Keratinocyte (primary cell): ENCODE measurements around the gene RFXANK. TPM values are rescaled to one million over a fixed set of nuclear protein-coding genes. Genes with fewer than 3 reads are reported as not detected.
"Not testable (repeated sequence)": the region's sequence is repeated elsewhere in the genome, so short reads cannot be mapped to it uniquely, and the experiment has no call there.

Experiments used
- DNase-seq: peaks from one replicate; pipeline ENCODE4 v3.0.0-alpha.2; 2011; ENCODE audit warnings: low read depth, missing footprints, low spot score
- FAIRE-seq: peaks from 2 replicates; lab custom pipeline; 2011; peaks lifted over from hg19 to GRCh38; lab: Jason Lieb, UNC
- H2AFZ ChIP-seq: 2 replicates; pipeline ENCODE4 v1.6.0; 2012; ENCODE audit warnings: low read length, control low read depth, inconsistent platforms; ENCODE audit not compliant: control insufficient read depth
- H3K27ac ChIP-seq: 2 replicates; pipeline ENCODE4 v1.5.1; 2011; ENCODE audit warnings: low read length; ENCODE audit not compliant: control insufficient read depth, insufficient read depth
- H3K27me3 ChIP-seq: 3 replicates; pipeline ENCODE4 v1.6.0; 2011; ENCODE audit warnings: low read length; ENCODE audit not compliant: control insufficient read depth, insufficient read depth; ENCODE audit errors: extremely low read depth
- H3K36me3 ChIP-seq, 2 experiments: 2 replicates in 1 of 2; 3 replicates in 1 of 2; pipeline ENCODE4 v1.5.1; 2011; ENCODE audit warnings: low read length in 2 of 2, mild to moderate bottlenecking in 1 of 2; ENCODE audit not compliant: control insufficient read depth in 2 of 2, insufficient read depth in 2 of 2; ENCODE audit errors: extremely low read depth in 1 of 2
- H3K4me1 ChIP-seq: 3 replicates; pipeline ENCODE4 v1.5.1; 2011; ENCODE audit warnings: low read length; ENCODE audit not compliant: control insufficient read depth, insufficient read depth; ENCODE audit errors: extremely low read depth
- H3K4me2 ChIP-seq: 3 replicates; pipeline ENCODE4 v1.6.0; 2011; ENCODE audit warnings: low read depth, low read length; ENCODE audit not compliant: control insufficient read depth, insufficient read depth; ENCODE audit errors: extremely low read depth
- H3K4me3 ChIP-seq, 3 experiments: fragments of 200-600 bp in 1 of 3; sonication (generic) in 1 of 3; 2 replicates in 2 of 3; 3 replicates in 1 of 3; pipeline ENCODE4 v1.5.1; 2011 to 2016; ENCODE audit warnings: low read length in 3 of 3, mild to moderate bottlenecking in 3 of 3, control low read depth in 2 of 3, inconsistent platforms in 1 of 3, low read depth in 1 of 3, mixed read lengths in 1 of 3, mixed run types in 1 of 3, moderate library complexity in 1 of 3; ENCODE audit not compliant: control insufficient read depth in 2 of 3, insufficient read depth in 2 of 3; ENCODE audit errors: extremely low read depth in 1 of 3
- H3K79me2 ChIP-seq: 2 replicates; pipeline ENCODE4 v1.6.0; 2012; ENCODE audit warnings: low read length; ENCODE audit not compliant: control insufficient read depth, insufficient read depth
- H3K9ac ChIP-seq: 3 replicates; pipeline ENCODE4 v1.6.0; 2011; ENCODE audit warnings: low read length; ENCODE audit not compliant: control insufficient read depth, insufficient read depth; ENCODE audit errors: extremely low read depth
- H3K9me1 ChIP-seq: 3 replicates; pipeline ENCODE4 v1.6.0; 2011; ENCODE audit warnings: low read length; ENCODE audit not compliant: control insufficient read depth, insufficient read depth; ENCODE audit errors: extremely low read depth
- H3K9me3 ChIP-seq: 2 replicates; pipeline ENCODE4 v1.5.1; 2012; ENCODE audit warnings: low read depth, low read length; ENCODE audit not compliant: control insufficient read depth
- H4K20me1 ChIP-seq: 3 replicates; pipeline ENCODE4 v1.6.0; 2011; ENCODE audit warnings: low read length; ENCODE audit not compliant: control insufficient read depth, insufficient read depth; ENCODE audit errors: extremely low read depth
- CTCF ChIP-seq, 3 experiments: IDR thresholded peaks in 1 of 3; conservative IDR thresholded peaks in 1 of 3; optimal IDR thresholded peaks in 1 of 3; 2 replicates in 2 of 3; 3 replicates in 1 of 3; pipeline versions ENCODE3 to v1.5.1; 2011; ENCODE audit warnings: low read length in 3 of 3, mild to moderate bottlenecking in 3 of 3, moderate library complexity in 2 of 3, control low read depth in 1 of 3, inconsistent platforms in 1 of 3; ENCODE audit not compliant: insufficient read depth in 2 of 3; ENCODE audit errors: extremely low read depth in 1 of 3
- EZH2 ChIP-seq: IDR thresholded peaks from one replicate; pipeline ENCODE4 v1.6.1; 2012; ENCODE audit warnings: inconsistent platforms, mild to moderate bottlenecking, low read length, moderate library complexity
- dilution Hi-C: fragments of 300-500 bp; cut with MboI; formaldehyde crosslinking; loops from one replicate; pipeline ENCODE4 v1.7.0; 2020; ENCODE audit warnings: low sequenced_read_pairs; ENCODE audit not compliant: extremely low pct_ligation_motif_present
- polyA plus RNA-seq, 5 experiments: library from polyadenylated mRNA; depleted of rRNA in 3 of 5; stranded (reverse) in 3 of 5; stranded (forward) in 1 of 5; unstranded in 1 of 5; fragments of >200 nt; gene quantifications; 1 replicate in 1 of 5; 2 replicates in 3 of 5; 3 replicates in 1 of 5; pipeline versions ENCODE4 v1.2.1 to v1.2.3, GENCODE V29; 2011 to 2012; ENCODE audit warnings: missing spikeins in 2 of 5, low read depth in 1 of 5, low replicate concordance in 1 of 5

Gene RFXANK
- polyA plus RNA-seq, 1 donor (not counting 4 experiments of a cell fraction or from before 2014, with no cell fraction given) = 49.0 TPM

GRCh38 chr19:19218911-19219310 lies 26.9 kb downstream of the RFXANK start:
- TF ChIP-seq CTCF (optimal IDR thresholded peaks at IDR 0.05 in 1 of 3, IDR thresholded peaks at IDR 0.05 in 1 of 3, conservative IDR thresholded peaks at IDR 0.05 in 1 of 3; ENCODE audit: extremely low read depth in 1 of 3, insufficient read depth in 2 of 3, low read length in 3 of 3) = no peak
- TF ChIP-seq EZH2 = no peak
- no peaks in the 10 kb centered on the region for H3K9me3 ChIP-seq
- FAIRE-seq (no peak), DNase-seq (no peak)
- H3K9ac ChIP-seq = no peak overlapping the region
- no peak overlapping the region for H3K4me2 ChIP-seq
- no peaks in the 10 kb centered on the region for H3K79me2 ChIP-seq
- no peak overlapping the region for H3K4me3 ChIP-seq
- no peaks in the 10 kb centered on the region for H3K9me1 ChIP-seq
- no peaks in the 10 kb centered on the region for H3K36me3 ChIP-seq
- dilution Hi-C loops = no loop called here
- no peak overlapping the region for H3K27ac ChIP-seq
- no peak overlapping the region for H2AFZ ChIP-seq
- no peaks in the 10 kb centered on the region for H4K20me1 ChIP-seq
- H3K4me1 ChIP-seq = no peaks in the 10 kb centered on the region
- H3K27me3 ChIP-seq = peaks cover 7% of the 10 kb centered on the region

GRCh38 chr19:19221000-19221399 lies 28.9 kb downstream of the RFXANK start:
- H3K27ac ChIP-seq, H3K9me1 ChIP-seq, FAIRE-seq, H3K4me1 ChIP-seq, H2AFZ ChIP-seq, H3K79me2 ChIP-seq, H4K20me1 ChIP-seq, H3K9ac ChIP-seq, DNase-seq, H3K4me3 ChIP-seq, dilution Hi-C loops, H3K36me3 ChIP-seq, H3K9me3 ChIP-seq, H3K4me2 ChIP-seq: not testable (repeated sequence)
- peaks cover 17% of the 10 kb centered on the region for H3K27me3 ChIP-seq

DNA sequence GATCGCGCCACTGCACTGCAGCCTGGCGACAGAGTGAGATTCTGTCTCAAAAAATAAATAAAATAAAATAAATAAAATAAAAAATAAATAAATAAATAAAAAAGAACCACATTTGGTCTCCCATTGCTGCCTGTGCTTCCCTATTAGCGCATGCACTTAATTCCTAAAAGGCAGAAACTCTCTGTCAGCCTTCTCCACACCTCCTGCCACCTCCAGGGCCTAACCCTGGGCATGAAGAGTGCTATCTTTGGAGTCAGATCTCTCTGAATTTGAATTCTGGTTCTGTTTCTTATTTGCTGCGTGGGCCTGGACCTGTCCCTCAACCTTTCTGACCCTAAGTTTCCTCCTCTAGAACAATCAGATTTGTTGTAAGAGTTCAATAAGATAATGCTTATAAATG lies 31.0 kb downstream of the RFXANK start:
- FAIRE-seq = no peak
- no peaks in the 10 kb centered on the region for H3K79me2 ChIP-seq
- no peaks in the 10 kb centered on the region for H3K36me3 ChIP-seq
- peaks cover 17% of the 10 kb centered on the region for H3K27me3 ChIP-seq
- H3K9ac ChIP-seq = no peak overlapping the region
- H3K9me1 ChIP-seq = no peaks in the 10 kb centered on the region
- no peaks in the 10 kb centered on the region for H3K9me3 ChIP-seq
- H3K4me3 ChIP-seq = no peak overlapping the region
- H2AFZ ChIP-seq = no peak overlapping the region
- H4K20me1 ChIP-seq = no peaks in the 10 kb centered on the region
- no peak overlapping the region for H3K27ac ChIP-seq
- no peak for DNase-seq
- H3K4me2 ChIP-seq = no peak overlapping the region
- peaks cover 3% of the 10 kb centered on the region for H3K4me1 ChIP-seq
- dilution Hi-C loops = no loop called here
- TF ChIP-seq EZH2 (no peak), CTCF (optimal IDR thresholded peaks at IDR 0.05 in 1 of 3, IDR thresholded peaks at IDR 0.05 in 1 of 3, conservative IDR thresholded peaks at IDR 0.05 in 1 of 3; ENCODE audit: extremely low read depth in 1 of 3, insufficient read depth in 2 of 3, low read length in 3 of 3) (no peak)
